Mesendoderm (in vitro differentiated cells): ENCODE measurements around the gene PTPRF.
"Not testable (repeated sequence)": the region's sequence is repeated elsewhere in the genome, so short reads cannot be mapped to it uniquely, and the experiment has no call there.

Experiments
- DNase-seq: peaks from one replicate; pipeline ENCODE4 v3.0.0; 2013
- H2AK5ac ChIP-seq: 2 replicates; pipeline ENCODE4 v1.6.1; 2013; ENCODE audit warnings: low read length, inconsistent platforms
- H2BK120ac ChIP-seq: 2 replicates; pipeline ENCODE4 v1.6.1; 2013; ENCODE audit warnings: low read depth, mild to moderate bottlenecking, low read length, moderate library complexity, mixed read lengths
- H2BK15ac ChIP-seq: replicated peaks from 2 replicates; pipeline ENCODE4 v1.6.1; 2013; ENCODE audit warnings: low read depth, mild to moderate bottlenecking, moderate library complexity
- H2BK5ac ChIP-seq: 2 replicates; pipeline ENCODE4 v1.6.1; 2013; ENCODE audit warnings: low read length, inconsistent platforms
- H3K18ac ChIP-seq: 2 replicates; pipeline ENCODE4 v1.6.1; 2013; ENCODE audit warnings: mild to moderate bottlenecking, low read length, mixed read lengths
- H3K23ac ChIP-seq: one replicate; pipeline ENCODE4 v1.6.1; 2013; ENCODE audit warnings: low read length
- H3K27ac ChIP-seq: 2 replicates; pipeline ENCODE4 v1.5.1; 2013; ENCODE audit warnings: low read depth, mild to moderate bottlenecking, inconsistent platforms, low read length, moderate library complexity
- H3K27me3 ChIP-seq: 2 replicates; pipeline ENCODE4 v1.6.1; 2013; ENCODE audit warnings: low read length, control low read depth, mild to moderate bottlenecking, inconsistent platforms; ENCODE audit not compliant: insufficient read depth, poor library complexity
- H3K36me3 ChIP-seq: 2 replicates; pipeline ENCODE4 v1.6.1; 2013; ENCODE audit warnings: low read length, inconsistent platforms; ENCODE audit not compliant: control insufficient read depth, insufficient read depth
- H3K4ac ChIP-seq: one replicate; pipeline ENCODE4 v1.6.1; 2013; ENCODE audit warnings: low read depth, mild to moderate bottlenecking, low read length, moderate library complexity
- H3K4me1 ChIP-seq: 2 replicates; pipeline ENCODE4 v1.6.1; 2013; ENCODE audit warnings: low read depth, low read length, inconsistent platforms; ENCODE audit not compliant: control insufficient read depth
- H3K4me2 ChIP-seq: 2 replicates; pipeline ENCODE4 v1.6.1; 2013; ENCODE audit warnings: low read length
- H3K4me3 ChIP-seq: 2 replicates; pipeline ENCODE4 v1.5.1; 2013; ENCODE audit warnings: mild to moderate bottlenecking, low read length
- H3K56ac ChIP-seq: one replicate; pipeline ENCODE4 v1.6.1; 2013; ENCODE audit warnings: low read length
- H3K79me1 ChIP-seq: 2 replicates; pipeline ENCODE4 v1.6.1; 2013; ENCODE audit warnings: low read length, inconsistent platforms
- H3K79me2 ChIP-seq: 2 replicates; pipeline ENCODE4 v1.6.1; 2013; ENCODE audit warnings: mild to moderate bottlenecking, low read length; ENCODE audit not compliant: control insufficient read depth, insufficient read depth
- H3K9ac ChIP-seq: 2 replicates; pipeline ENCODE4 v1.6.1; 2013; ENCODE audit warnings: low read length, inconsistent platforms
- H4K5ac ChIP-seq: one replicate; pipeline ENCODE4 v1.6.1; 2013; ENCODE audit warnings: low read length
- H4K8ac ChIP-seq: one replicate; pipeline ENCODE4 v1.6.1; 2013; ENCODE audit warnings: low read depth, mild to moderate bottlenecking, control low read depth, low read length, moderate library complexity
- WGBS: extraction: QIAGEN DNeasy Blood & Tissue Kit; methylation state at CpG from one replicate; pipeline ENCODE4 v1.1.7; 2013; ENCODE audit warnings: low lambda C conversion rate, missing lambda C conversion rate; ENCODE audit not compliant: insufficient coverage; ENCODE audit errors: extremely low coverage; 5-methylcytosine and 5-hydroxymethylcytosine counted together

PTPRF gene

DNA sequence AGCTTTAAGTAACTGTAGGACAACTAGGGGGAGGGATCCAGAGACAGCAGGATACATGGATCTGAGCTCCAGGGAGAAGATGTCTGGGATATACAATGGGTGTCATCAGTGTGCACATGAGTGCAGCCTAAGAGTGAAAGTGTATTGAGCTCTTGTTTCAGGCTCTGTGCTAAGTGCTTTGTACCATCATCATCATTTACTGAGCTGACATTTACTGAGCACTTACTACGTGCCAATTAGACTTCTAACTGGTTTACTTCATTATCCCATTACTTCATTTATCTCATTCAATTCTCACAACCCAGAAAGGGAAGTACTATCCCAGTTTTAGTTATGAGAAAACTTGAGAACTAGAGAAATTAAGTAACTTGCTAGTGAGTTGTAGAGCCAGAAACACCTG is 114.8 kb downstream of the PTPRF start:
- no peak overlapping the region for H2AK5ac ChIP-seq
- H3K56ac ChIP-seq: no peak overlapping the region
- no peaks in the 10 kb centered on the region for H3K27me3 ChIP-seq
- H3K4ac ChIP-seq: no peak overlapping the region
- no peak overlapping the region for H3K4me2 ChIP-seq
- no peaks in the 10 kb centered on the region for H3K36me3 ChIP-seq
- DNase-seq: no peak
- no peak overlapping the region for H3K4me3 ChIP-seq
- H3K23ac ChIP-seq: no peak overlapping the region
- no peak overlapping the region for H2BK5ac ChIP-seq
- H3K79me2 ChIP-seq: no peaks in the 10 kb centered on the region
- no peak overlapping the region for H4K5ac ChIP-seq
- no peaks in the 10 kb centered on the region for H3K4me1 ChIP-seq
- no peak overlapping the region for H3K18ac ChIP-seq
- no peak overlapping the region for H2BK15ac ChIP-seq
- no peak overlapping the region for H2BK120ac ChIP-seq
- H3K9ac ChIP-seq: no peak overlapping the region
- H3K27ac ChIP-seq: no peak overlapping the region
- no peak overlapping the region for H4K8ac ChIP-seq
- no CpG with 5 or more reads among the region's 1 CpG for WGBS
- no peaks in the 10 kb centered on the region for H3K79me1 ChIP-seq

DNA sequence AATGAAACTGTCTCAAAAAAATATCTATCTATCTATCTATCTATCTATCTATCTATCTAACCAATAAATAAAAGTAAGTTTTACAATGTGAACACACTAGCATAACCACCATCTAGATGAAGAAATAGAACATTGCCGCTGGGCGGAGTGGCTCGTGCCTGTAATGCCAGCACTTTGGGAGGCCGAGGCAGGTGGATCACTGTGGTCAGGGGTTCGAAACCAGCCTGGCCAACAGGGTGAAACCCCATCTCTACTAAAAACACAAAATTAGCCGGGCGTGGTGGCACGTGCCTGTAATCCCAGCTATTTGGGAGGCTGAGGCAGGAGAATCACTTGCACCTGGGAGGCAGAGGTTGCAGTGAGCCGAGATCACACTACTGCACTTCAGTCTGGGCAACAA is 116.6 kb downstream of the PTPRF start:
- not testable (repeated sequence) for H3K4ac ChIP-seq, H2BK15ac ChIP-seq, H4K8ac ChIP-seq, H3K4me2 ChIP-seq, H2BK120ac ChIP-seq, H3K36me3 ChIP-seq, H3K79me1 ChIP-seq, H3K27ac ChIP-seq, H3K18ac ChIP-seq, H3K27me3 ChIP-seq, H4K5ac ChIP-seq, H2BK5ac ChIP-seq, H3K4me3 ChIP-seq, H3K4me1 ChIP-seq, H3K56ac ChIP-seq, H2AK5ac ChIP-seq, H3K9ac ChIP-seq, DNase-seq, H3K23ac ChIP-seq
- no CpG with 5 or more reads among the region's 9 CpGs for WGBS
- H3K79me2 ChIP-seq: peaks cover 15% of the 10 kb centered on the region

DNA sequence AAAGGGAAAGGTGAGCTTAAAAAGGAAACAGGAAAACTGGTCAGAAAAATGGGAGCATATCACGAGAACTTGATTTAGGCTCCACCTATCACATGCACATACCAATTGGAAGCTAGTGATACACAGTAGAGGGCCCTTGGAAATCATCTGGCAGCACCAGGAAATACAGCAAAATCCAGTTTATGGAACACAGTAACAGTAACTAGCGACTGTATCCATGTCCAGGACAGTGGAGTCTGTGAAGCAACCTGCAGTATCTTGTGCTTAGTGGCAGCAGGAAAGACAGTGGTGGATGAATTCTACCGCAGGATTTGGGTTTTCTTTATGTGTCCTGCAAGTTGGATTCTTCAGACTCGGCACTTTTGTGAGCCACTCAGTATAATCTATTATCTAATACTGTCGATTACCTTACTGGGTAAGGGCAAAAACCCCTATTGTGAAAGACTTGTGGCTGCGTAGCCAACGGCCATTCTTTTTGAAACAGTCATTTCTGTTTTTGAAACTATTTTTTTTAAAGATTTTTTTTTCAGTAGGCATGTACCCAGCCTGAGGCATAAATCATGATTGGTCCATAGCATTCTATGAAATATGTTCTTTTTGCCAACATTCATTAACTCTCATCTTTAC is 117.7 kb downstream of the PTPRF start:
- Histone ChIP-seq H3K9ac (no peak overlapping the region), H2BK120ac (no peak overlapping the region), H2AK5ac (no peak overlapping the region), H3K56ac (no peak overlapping the region), H3K23ac (no peak overlapping the region), H2BK5ac (no peak overlapping the region), H3K36me3 (no peaks in the 10 kb centered on the region), H3K4ac (no peak overlapping the region), H3K79me2 (peaks cover 15% of the 10 kb centered on the region), H4K8ac (no peak overlapping the region), H2BK15ac (no peak overlapping the region), H3K4me1 (peaks cover 5% of the 10 kb centered on the region), H3K18ac (no peak overlapping the region), H3K4me2 (no peak overlapping the region), H3K79me1 (peaks cover 8% of the 10 kb centered on the region), H3K27ac (no peak overlapping the region), H3K27me3 (no peaks in the 10 kb centered on the region), H3K4me3 (no peak overlapping the region), H4K5ac (no peak overlapping the region)
- DNase-seq: no peak
- no CpG with 5 or more reads among the region's 7 CpGs for WGBS

DNA sequence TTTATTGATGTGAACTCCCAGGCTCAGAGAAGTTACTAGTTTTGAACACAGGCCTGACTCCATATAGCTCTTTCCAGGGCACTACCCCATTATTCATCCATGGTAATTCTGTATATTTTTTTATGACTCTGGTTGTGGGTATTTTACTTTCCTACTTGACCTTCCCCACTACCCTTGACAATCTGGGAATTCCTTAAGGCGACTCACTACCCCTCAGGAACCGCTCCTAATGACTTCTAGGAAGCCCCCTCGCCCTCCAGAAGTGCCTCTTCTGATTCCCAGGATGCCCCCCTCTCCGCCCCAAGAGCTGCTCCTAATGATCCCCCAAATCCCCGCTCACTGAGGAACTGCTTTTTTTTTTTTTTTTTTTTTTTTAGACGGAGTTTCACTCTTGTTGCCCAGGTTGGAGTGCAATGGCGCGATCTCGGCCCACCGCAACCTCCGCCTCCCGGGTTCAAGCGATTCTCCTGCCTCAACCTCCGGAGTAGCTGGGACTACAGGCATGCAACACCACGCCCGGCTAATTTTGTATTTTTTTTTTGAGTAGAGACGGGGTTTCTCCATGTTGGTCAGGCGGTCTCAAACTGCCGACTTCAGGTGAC is 118.3 kb downstream of the PTPRF start:
- H2AK5ac ChIP-seq: no peak overlapping the region
- H3K4me1 ChIP-seq: peaks cover 5% of the 10 kb centered on the region
- no peaks in the 10 kb centered on the region for H3K27me3 ChIP-seq
- H2BK120ac ChIP-seq: no peak overlapping the region
- peak overlapping the region; percentile 80 for H3K9ac ChIP-seq
- peak overlapping the region; percentile 60 for H3K27ac ChIP-seq
- H2BK15ac ChIP-seq: no peak overlapping the region
- H2BK5ac ChIP-seq: no peak overlapping the region
- H3K79me1 ChIP-seq: peaks cover 11% of the 10 kb centered on the region
- peak overlapping the region; percentile 28 for H4K8ac ChIP-seq
- peak overlapping the region; percentile 91 for H3K56ac ChIP-seq
- H3K4ac ChIP-seq: no peak overlapping the region
- no peak overlapping the region for H3K23ac ChIP-seq
- H3K18ac ChIP-seq: peak overlapping the region; percentile 33
- H3K4me3 ChIP-seq: no peak overlapping the region
- peak overlapping the region; percentile 90 for H3K4me2 ChIP-seq
- H4K5ac ChIP-seq: no peak overlapping the region
- H3K79me2 ChIP-seq: peaks cover 15% of the 10 kb centered on the region
- no peaks in the 10 kb centered on the region for H3K36me3 ChIP-seq
- WGBS: no CpG with 5 or more reads among the region's 19 CpGs
- no peak for DNase-seq

DNA sequence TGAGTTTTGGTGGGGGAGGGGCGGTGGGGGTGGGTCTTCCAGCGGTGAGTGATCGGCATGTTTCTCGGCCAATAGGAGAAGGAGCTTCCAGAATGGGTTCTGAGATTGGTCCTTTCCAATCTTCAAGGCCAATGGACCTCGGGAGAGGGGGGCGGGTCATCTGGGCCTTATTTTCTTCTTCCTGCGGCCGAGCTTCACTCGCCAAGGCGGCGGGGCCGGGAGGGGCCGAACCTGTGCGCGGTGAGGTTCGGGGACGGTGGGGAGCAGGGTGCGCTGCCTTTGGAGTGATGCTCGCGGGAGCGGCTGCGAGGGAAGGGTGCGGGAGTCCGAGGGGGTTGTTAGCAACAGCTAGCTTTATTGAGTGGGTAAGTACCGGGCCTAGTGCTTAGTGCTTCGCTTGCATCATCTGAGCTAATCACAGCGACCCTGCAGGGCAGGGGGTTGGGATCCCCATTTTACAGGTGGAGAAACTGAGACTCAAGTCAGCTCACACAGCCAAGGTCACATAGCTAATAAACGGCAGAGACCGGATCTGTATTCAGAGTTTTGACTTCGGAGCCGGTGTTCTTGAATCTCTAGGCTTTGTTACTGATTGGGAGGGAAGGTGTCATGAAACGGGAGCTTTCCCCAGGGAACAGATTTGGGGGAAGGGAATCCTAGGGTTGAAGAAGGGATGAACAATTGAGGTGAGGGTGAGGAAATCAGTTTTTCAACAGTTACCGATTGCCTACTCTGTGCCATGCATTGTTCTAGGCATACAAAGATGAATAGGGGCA is 119.8 kb downstream of the PTPRF start:
- Histone ChIP-seq H3K18ac (peak overlapping the region; percentile 71), H3K36me3 (peaks cover 2% of the 10 kb centered on the region), H3K27me3 (no peaks in the 10 kb centered on the region), H3K4me2 (peak overlapping the region; percentile 52), H3K9ac (peak overlapping the region; percentile 98), H3K27ac (peak overlapping the region; percentile 89), H3K4me3 (peak overlapping the region; percentile 98), H2BK120ac (no peak overlapping the region), H3K4ac (peak overlapping the region; percentile 43), H4K5ac (no peak overlapping the region), H3K56ac (peak overlapping the region; percentile 98), H3K79me1 (peaks cover 11% of the 10 kb centered on the region), H3K79me2 (peaks cover 15% of the 10 kb centered on the region), H3K4me1 (peaks cover 5% of the 10 kb centered on the region), H4K8ac (no peak overlapping the region), H2BK5ac (peak overlapping the region; percentile 80), H3K23ac (no peak overlapping the region), H2BK15ac (no peak overlapping the region), H2AK5ac (no peak overlapping the region)
- DNase-seq: peak; percentile 99
- WGBS: no CpG with 5 or more reads among the region's 33 CpGs
